SU-DHL-6 (cell line): ENCODE data around the gene RERGL.

Source experiments
- H2AFZ ChIP-seq: fragments of 200-600 bp; sonication (generic); 2 replicates; pipeline ENCODE4 v1.6.1; 2014; ENCODE audit warnings: low read depth, mild to moderate bottlenecking, moderate library complexity, mixed read lengths, antibody characterized with exemption, low read length; ENCODE audit not compliant: severe bottlenecking
- H3F3A ChIP-seq: fragments of 200-600 bp; shearing (Covaris generic); 2 replicates; pipeline ENCODE4 v1.6.0; 2016; ENCODE audit warnings: antibody characterized with exemption, mild to moderate bottlenecking; ENCODE audit not compliant: insufficient read depth
- H3K27ac ChIP-seq: fragments of 200-600 bp; sonication (generic); 2 replicates; pipeline ENCODE4 v1.5.1; 2016; ENCODE audit warnings: low read depth, mild to moderate bottlenecking, low read length, moderate library complexity, mixed read lengths
- H3K27me3 ChIP-seq: fragments of 200-600 bp; sonication (generic), shearing (Covaris generic); 2 replicates; pipeline ENCODE4 v1.6.0; 2014; ENCODE audit warnings: mild to moderate bottlenecking, low read length
- H3K36me3 ChIP-seq: fragments of 200-600 bp; sonication (generic); 2 replicates; pipeline ENCODE4 v1.6.1; 2014; ENCODE audit warnings: mild to moderate bottlenecking, low read length, mixed read lengths
- H3K4me2 ChIP-seq: fragments of 300-600, 200-600 bp; shearing (Covaris generic), sonication (generic); 2 replicates; pipeline ENCODE4 v1.6.0; 2014; ENCODE audit warnings: low read length, low read depth, mild to moderate bottlenecking; ENCODE audit not compliant: poor library complexity, severe bottlenecking
- H3K4me3 ChIP-seq: fragments of 200-600 bp; sonication (generic); 2 replicates; pipeline ENCODE4 v1.5.1; 2014; ENCODE audit warnings: antibody characterized with exemption, low read length, mild to moderate bottlenecking, mixed read lengths; ENCODE audit not compliant: insufficient read depth, poor library complexity, severe bottlenecking
- H3K79me2 ChIP-seq: fragments of 200-600 bp; sonication (generic); 2 replicates; pipeline ENCODE4 v1.6.1; 2014; ENCODE audit warnings: mild to moderate bottlenecking, low read length, moderate library complexity; ENCODE audit not compliant: insufficient read depth
- H3K9ac ChIP-seq: fragments of 200-600 bp; sonication (generic); 2 replicates; pipeline ENCODE4 v1.7.0; 2014; ENCODE audit warnings: mild to moderate bottlenecking, low read length
- H3K9me2 ChIP-seq: fragments of 200-600 bp; sonication (generic); replicated peaks from 2 replicates; pipeline ENCODE4 v1.6.1; 2014; ENCODE audit warnings: low read length; ENCODE audit not compliant: insufficient read depth
- H3K9me3 ChIP-seq: fragments of 200-600 bp; sonication (generic); 2 replicates; pipeline ENCODE4 v1.6.1; 2014; ENCODE audit warnings: low read length, mixed read lengths; ENCODE audit not compliant: insufficient read depth
- H4K20me1 ChIP-seq: fragments of 200-600 bp; sonication (generic); 2 replicates; pipeline ENCODE4 v1.6.1; 2014; ENCODE audit warnings: low read depth, mild to moderate bottlenecking, antibody characterized with exemption, low read length, moderate library complexity, mixed read lengths
- CTCF ChIP-seq: fragments of 200-600 bp; sonication (generic); IDR thresholded peaks from one replicate; pipeline ENCODE4 v1.5.1; 2017; ENCODE audit warnings: antibody characterized with exemption, mild to moderate bottlenecking, low read length, moderate library complexity; ENCODE audit not compliant: insufficient read depth, poor library complexity, severe bottlenecking
- EZH2phosphoT487 ChIP-seq: fragments of 200-600 bp; sonication (generic), shearing (Covaris generic); conservative IDR thresholded peaks from 2 replicates; pipeline ENCODE4 v1.6.1; 2018; ENCODE audit warnings: mild to moderate bottlenecking, antibody characterized with exemption, low read length, moderate library complexity, mixed read lengths

The RERGL gene

GRCh38 chr12:18135086-18135485, 45.1 kb upstream of the RERGL start:
- Histone ChIP-seq H3K27ac (no peak overlapping the region), H3K9me3 (no peaks in the 10 kb centered on the region), H3K4me2 (no peak overlapping the region), H2AFZ (no peak overlapping the region), H4K20me1 (no peaks in the 10 kb centered on the region), H3K9ac (no peak overlapping the region), H3K4me3 (no peak overlapping the region), H3K9me2 (no peaks in the 10 kb centered on the region), H3K27me3 (no peaks in the 10 kb centered on the region), H3K36me3 (no peaks in the 10 kb centered on the region), H3K79me2 (no peaks in the 10 kb centered on the region), H3F3A (no peaks in the 10 kb centered on the region)
- TF ChIP-seq CTCF (no peak), EZH2phosphoT487 (no peak)

- Histone ChIP-seq H3K4me3 (no peak overlapping the region), H2AFZ (no peak overlapping the region), H3K9me3 (no peaks in the 10 kb centered on the region), H4K20me1 (no peaks in the 10 kb centered on the region), H3K79me2 (no peaks in the 10 kb centered on the region), H3K9ac (no peak overlapping the region), H3K27me3 (no peaks in the 10 kb centered on the region), H3F3A (no peaks in the 10 kb centered on the region), H3K36me3 (no peaks in the 10 kb centered on the region), H3K9me2 (no peaks in the 10 kb centered on the region), H3K27ac (no peak overlapping the region), H3K4me2 (no peak overlapping the region)
- TF ChIP-seq CTCF (no peak), EZH2phosphoT487 (no peak)
These were observed 40.9 kb upstream of the RERGL start for GRCh38 chr12:18130851-18131250.

GRCh38 chr12:18123707-18124106, 33.7 kb upstream of the RERGL start:
- Histone ChIP-seq H3K36me3 (no peaks in the 10 kb centered on the region), H3F3A (no peaks in the 10 kb centered on the region), H3K9ac (no peak overlapping the region), H3K79me2 (no peaks in the 10 kb centered on the region), H4K20me1 (no peaks in the 10 kb centered on the region), H3K27ac (no peak overlapping the region), H3K27me3 (no peaks in the 10 kb centered on the region), H3K4me3 (no peak overlapping the region), H3K4me2 (no peak overlapping the region), H3K9me3 (no peaks in the 10 kb centered on the region), H2AFZ (no peak overlapping the region), H3K9me2 (no peaks in the 10 kb centered on the region)
- TF ChIP-seq EZH2phosphoT487 (no peak), CTCF (no peak)

- Histone ChIP-seq H4K20me1 (no peaks in the 10 kb centered on the region), H3K79me2 (no peaks in the 10 kb centered on the region), H3F3A (no peaks in the 10 kb centered on the region), H3K27me3 (no peaks in the 10 kb centered on the region), H3K4me3 (no peak overlapping the region), H3K9ac (no peak overlapping the region), H3K9me2 (no peaks in the 10 kb centered on the region), H3K9me3 (no peaks in the 10 kb centered on the region), H3K4me2 (no peak overlapping the region), H3K27ac (no peak overlapping the region), H3K36me3 (no peaks in the 10 kb centered on the region), H2AFZ (no peak overlapping the region)
- TF ChIP-seq CTCF (no peak), EZH2phosphoT487 (no peak)
These were observed 30.9 kb upstream of the RERGL start for GRCh38 chr12:18120899-18121298.
